MM.1S (cell line): ENCODE measurements around the gene GMIP.
"Not testable (repeated sequence)": the region's sequence is repeated elsewhere in the genome, so short reads cannot be mapped to it uniquely, and the experiment has no call there.

ENCODE experiments used
- DNase-seq: peaks from one replicate; pipeline ENCODE4 v3.0.0-alpha.2; 2015
- H2AFZ ChIP-seq: fragments of 300-600 bp; sonication (generic); 2 replicates; pipeline ENCODE4 v1.6.0; 2016; ENCODE audit warnings: antibody characterized with exemption, low read length
- H3F3A ChIP-seq: fragments of 300-600 bp; sonication (generic); 2 replicates; pipeline ENCODE4 v1.6.1; 2016; ENCODE audit warnings: mild to moderate bottlenecking, antibody characterized with exemption, low read length, moderate library complexity, mixed read lengths; ENCODE audit not compliant: insufficient read depth
- H3K27ac ChIP-seq: fragments of 300-600 bp; sonication (generic); 2 replicates; pipeline ENCODE4 v1.5.1; 2016; ENCODE audit warnings: mild to moderate bottlenecking, low read length
- H3K27me3 ChIP-seq: fragments of 300-600 bp; sonication (generic); replicated peaks from 2 replicates; pipeline ENCODE4 v1.6.0; 2016; ENCODE audit warnings: low read length; ENCODE audit not compliant: insufficient read depth
- H3K36me3 ChIP-seq: fragments of 300-600 bp; sonication (generic); replicated peaks from 2 replicates; pipeline ENCODE4 v1.6.1; 2016; ENCODE audit warnings: mild to moderate bottlenecking, low read length, mixed read lengths; ENCODE audit not compliant: insufficient read depth
- H3K4me1 ChIP-seq: fragments of 300-600 bp; sonication (generic); 2 replicates; pipeline ENCODE4 v1.6.1; 2016; ENCODE audit warnings: low read length, mixed read lengths
- H3K4me2 ChIP-seq: fragments of 300-600 bp; sonication (generic); 2 replicates; pipeline ENCODE4 v1.6.0; 2016; ENCODE audit warnings: low read depth, low read length
- H3K4me3 ChIP-seq: fragments of 300-600 bp; sonication (generic); 2 replicates; pipeline ENCODE4 v1.5.1; 2016; ENCODE audit warnings: low read length, mixed read lengths
- H3K79me2 ChIP-seq: fragments of 300-600 bp; sonication (generic); 2 replicates; pipeline ENCODE4 v1.6.1; 2016; ENCODE audit warnings: mixed run types, low read length, mixed read lengths
- H3K9ac ChIP-seq: fragments of 300-600 bp; sonication (generic); 2 replicates; pipeline ENCODE4 v1.6.1; 2016; ENCODE audit warnings: low read length, mixed read lengths
- H3K9me2 ChIP-seq: fragments of 300-600 bp; sonication (generic); replicated peaks from 2 replicates; pipeline ENCODE4 v1.6.1; 2016; ENCODE audit warnings: mild to moderate bottlenecking, low read length, mixed read lengths; ENCODE audit not compliant: insufficient read depth
- H3K9me3 ChIP-seq: fragments of 300-600 bp; sonication (generic); replicated peaks from 2 replicates; pipeline ENCODE4 v1.6.1; 2016; ENCODE audit warnings: mild to moderate bottlenecking, low read length, mixed read lengths; ENCODE audit not compliant: insufficient read depth
- H4K20me1 ChIP-seq: fragments of 300-600 bp; sonication (generic); 2 replicates; pipeline ENCODE4 v1.6.1; 2016; ENCODE audit warnings: mild to moderate bottlenecking, low read length, moderate library complexity, mixed read lengths; ENCODE audit not compliant: insufficient read depth
- CTCF ChIP-seq: fragments of 300-600 bp; sonication (generic); IDR thresholded peaks from 2 replicates; pipeline ENCODE4 v1.5.1; 2016; ENCODE audit warnings: antibody characterized with exemption, low read length, mixed read lengths
- EZH2 ChIP-seq: fragments of 300-600 bp; sonication (generic); optimal IDR thresholded peaks from 2 replicates; pipeline ENCODE3; 2017; ENCODE audit warnings: low read depth, mild to moderate bottlenecking, antibody characterized with exemption, low read length, mixed read lengths
- EZH2phosphoT487 ChIP-seq: fragments of 300-600 bp; sonication (generic); IDR thresholded peaks from 2 replicates; pipeline ENCODE4 v1.6.1; 2018; ENCODE audit warnings: antibody characterized with exemption, low read length

The GMIP gene

GRCh38 chr19:19600793-19601330 is 42.6 kb downstream of the GMIP start:
- Histone ChIP-seq H4K20me1 (no peaks in the 10 kb centered on the region), H3K9me3 (no peaks in the 10 kb centered on the region), H2AFZ (no peak overlapping the region), H3K79me2 (no peaks in the 10 kb centered on the region), H3F3A (no peaks in the 10 kb centered on the region), H3K4me2 (no peak overlapping the region), H3K9ac (no peak overlapping the region), H3K27ac (no peak overlapping the region), H3K4me1 (0 out of 2 replicates have a peak, but pooled peaks cover 8% of the 10 kb centered on the region), H3K27me3 (no peaks in the 10 kb centered on the region), H3K4me3 (no peak overlapping the region), H3K9me2 (no peaks in the 10 kb centered on the region), H3K36me3 (no peaks in the 10 kb centered on the region)
- no peak for TF ChIP-seq EZH2phosphoT487
- TF ChIP-seq CTCF: no peak
- TF ChIP-seq EZH2: no peak
- DNase-seq: no peak

- H2AFZ ChIP-seq, H4K20me1 ChIP-seq, H3K27ac ChIP-seq, DNase-seq, H3K4me1 ChIP-seq, H3F3A ChIP-seq, H3K4me3 ChIP-seq, H3K36me3 ChIP-seq, H3K9me3 ChIP-seq, H3K79me2 ChIP-seq, H3K27me3 ChIP-seq, H3K9ac ChIP-seq, H3K9me2 ChIP-seq: not testable (repeated sequence)
- H3K4me2 ChIP-seq: peak overlapping the region; percentile 14; the same call in 1 of the 2 replicates
These were observed 44.6 kb downstream of the GMIP start for GRCh38 chr19:19598728-19599451.

GRCh38 chr19:19597809-19598306 is 45.6 kb downstream of the GMIP start:
- H3K9ac ChIP-seq: no peak overlapping the region
- H3F3A ChIP-seq: no peaks in the 10 kb centered on the region
- no peaks in the 10 kb centered on the region for H4K20me1 ChIP-seq
- no peaks in the 10 kb centered on the region for H3K9me3 ChIP-seq
- DNase-seq: no peak
- H3K27ac ChIP-seq: no peak overlapping the region
- H3K36me3 ChIP-seq: no peaks in the 10 kb centered on the region
- no peak overlapping the region for H2AFZ ChIP-seq
- H3K4me1 ChIP-seq: 0 out of 2 replicates have a peak, but pooled peaks cover 8% of the 10 kb centered on the region
- no peaks in the 10 kb centered on the region for H3K9me2 ChIP-seq
- no peak for TF ChIP-seq EZH2
- no peak for TF ChIP-seq CTCF
- no peak for TF ChIP-seq EZH2phosphoT487
- no peak overlapping the region for H3K4me3 ChIP-seq
- H3K27me3 ChIP-seq: no peaks in the 10 kb centered on the region; the same call in 1 of the 2 replicates
- H3K4me2 ChIP-seq: no peak overlapping the region
- no peaks in the 10 kb centered on the region for H3K79me2 ChIP-seq

GRCh38 chr19:19595171-19595701 is 48.2 kb downstream of the GMIP start:
- Histone ChIP-seq H3K4me2 (no peak overlapping the region), H3K27ac (no peak overlapping the region), H3K36me3 (no peaks in the 10 kb centered on the region), H3K9me2 (no peaks in the 10 kb centered on the region), H3K27me3 (no peaks in the 10 kb centered on the region; the same call in 1 of the 2 replicates), H3K9ac (no peak overlapping the region), H3K4me1 (0 out of 2 replicates have a peak, but pooled peaks cover 8% of the 10 kb centered on the region), H3K9me3 (no peaks in the 10 kb centered on the region), H3F3A (no peaks in the 10 kb centered on the region), H3K79me2 (no peaks in the 10 kb centered on the region), H3K4me3 (no peak overlapping the region), H4K20me1 (no peaks in the 10 kb centered on the region), H2AFZ (no peak overlapping the region)
- TF ChIP-seq EZH2phosphoT487 (no peak), CTCF (no peak), EZH2 (no peak)
- no peak for DNase-seq
